Omental fat pad (tissue), 4 donors: ENCODE data around the gene HM13. TPM values are rescaled to one million over a fixed set of nuclear protein-coding genes. Genes with fewer than 3 reads are reported as not detected.

Experiments
- ATAC-seq: fragments of 150-250 bp; one replicate; pipeline ENCODE4 v1.9.1; 2016; ENCODE audit warnings: mild to moderate bottlenecking, moderate library complexity; ENCODE audit not compliant: low FRiP score
- DNase-seq: peaks from one replicate; pipeline ENCODE4 v3.0.0-alpha.2; 2019; ENCODE audit warnings: low spot score
- total RNA-seq, 4 donors: library from RNA; depleted of rRNA; stranded (reverse); fragments of >200 nt; gene quantifications; one replicate each; pipeline ENCODE4 v1.1.0, GENCODE V29; 2016
- TF ChIP-seq, protein P1 (sequence below), 3 donors: fragments of 450-650 bp; IDR thresholded peaks; one replicate each; pipeline ENCODE4 v1.5.1; 2016 to 2017; ENCODE audit warnings: antibody characterized with exemption in 3 of 3, mild to moderate bottlenecking in 3 of 3, moderate library complexity in 2 of 3

HM13 gene
- total RNA-seq, 4 donors from 2014 or later: 59.7 to 113 (median 83.4) TPM

DNA sequence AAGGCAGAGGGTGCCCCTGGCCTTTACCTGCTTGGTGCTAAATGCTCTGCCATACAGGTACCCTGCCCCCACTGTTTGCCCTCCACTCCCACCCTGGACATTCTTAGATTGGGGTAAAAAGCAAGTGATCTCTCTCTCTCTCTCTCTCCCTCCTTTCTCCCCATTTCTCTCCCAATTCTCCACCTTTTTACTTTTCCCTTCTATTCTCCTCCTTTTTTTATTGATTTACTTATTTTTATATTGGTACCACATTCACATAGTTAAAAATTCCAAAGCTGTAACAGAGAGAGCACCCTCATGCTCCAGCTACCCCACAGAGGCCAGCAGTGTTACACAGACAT is 53.1 kb downstream of the HM13 start:
- DNase-seq: no peak
- ATAC-seq: no peak
- TF ChIP-seq, protein P1, sequence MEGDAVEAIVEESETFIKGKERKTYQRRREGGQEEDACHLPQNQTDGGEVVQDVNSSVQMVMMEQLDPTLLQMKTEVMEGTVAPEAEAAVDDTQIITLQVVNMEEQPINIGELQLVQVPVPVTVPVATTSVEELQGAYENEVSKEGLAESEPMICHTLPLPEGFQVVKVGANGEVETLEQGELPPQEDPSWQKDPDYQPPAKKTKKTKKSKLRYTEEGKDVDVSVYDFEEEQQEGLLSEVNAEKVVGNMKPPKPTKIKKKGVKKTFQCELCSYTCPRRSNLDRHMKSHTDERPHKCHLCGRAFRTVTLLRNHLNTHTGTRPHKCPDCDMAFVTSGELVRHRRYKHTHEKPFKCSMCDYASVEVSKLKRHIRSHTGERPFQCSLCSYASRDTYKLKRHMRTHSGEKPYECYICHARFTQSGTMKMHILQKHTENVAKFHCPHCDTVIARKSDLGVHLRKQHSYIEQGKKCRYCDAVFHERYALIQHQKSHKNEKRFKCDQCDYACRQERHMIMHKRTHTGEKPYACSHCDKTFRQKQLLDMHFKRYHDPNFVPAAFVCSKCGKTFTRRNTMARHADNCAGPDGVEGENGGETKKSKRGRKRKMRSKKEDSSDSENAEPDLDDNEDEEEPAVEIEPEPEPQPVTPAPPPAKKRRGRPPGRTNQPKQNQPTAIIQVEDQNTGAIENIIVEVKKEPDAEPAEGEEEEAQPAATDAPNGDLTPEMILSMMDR (IDR thresholded peaks at IDR 0.05): no peak

DNA sequence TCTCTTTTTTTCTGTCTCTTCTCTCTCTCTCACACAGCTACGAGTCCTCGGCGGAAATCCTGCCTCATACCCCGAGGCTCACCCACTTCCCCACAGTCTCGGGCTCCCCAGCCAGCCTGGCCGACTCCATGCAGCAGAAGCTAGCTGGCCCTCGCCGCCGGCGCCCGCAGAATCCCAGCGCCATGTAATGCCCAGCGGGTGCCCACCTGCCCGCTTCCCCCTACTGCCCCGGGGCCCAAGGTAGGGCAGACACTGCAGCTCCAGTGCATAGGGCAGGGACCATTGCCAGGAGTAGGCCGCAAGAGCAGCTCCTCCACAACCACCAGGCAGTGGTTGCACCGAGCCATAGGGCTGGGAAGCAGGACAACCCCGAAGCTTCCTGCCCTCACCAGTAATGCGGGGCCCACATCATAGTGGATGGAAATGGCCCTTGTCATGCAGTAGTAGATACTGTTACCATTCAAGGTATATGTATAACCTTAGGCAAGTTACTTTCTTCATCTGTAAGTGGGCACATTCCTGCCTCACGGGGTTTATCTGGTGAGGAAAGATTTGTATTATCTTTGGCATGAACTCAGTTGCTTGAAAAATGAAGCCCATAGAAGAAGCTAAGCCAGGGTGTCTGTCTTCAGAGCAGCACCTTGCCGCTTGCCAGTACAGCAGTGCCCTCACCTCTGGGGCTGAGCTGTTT is 53.9 kb downstream of the HM13 start:
- TF ChIP-seq, protein P1 (IDR thresholded peaks at IDR 0.05): no peak
- DNase-seq (no peak), ATAC-seq (no peak)

DNA sequence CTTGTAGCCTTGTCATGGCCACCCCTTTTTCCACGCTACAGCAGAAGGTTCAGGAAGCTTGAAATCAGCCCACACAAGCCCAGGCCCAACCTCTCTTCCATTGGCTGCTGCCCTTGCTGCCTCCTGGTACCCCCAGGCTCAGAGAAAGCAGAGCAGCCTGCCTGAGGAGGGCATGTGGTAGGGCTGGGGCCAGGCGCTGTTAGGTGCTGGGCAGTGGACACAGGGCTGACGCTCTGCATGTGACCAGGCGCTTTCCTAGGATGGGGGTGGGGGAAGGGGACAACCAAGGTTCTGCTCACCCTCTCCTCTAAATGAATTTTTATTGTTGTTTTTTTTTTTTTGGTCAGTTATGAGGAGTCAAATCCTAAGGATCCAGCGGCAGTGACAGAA is 54.5 kb downstream of the HM13 start:
- DNase-seq (no peak), ATAC-seq (no peak)
- TF ChIP-seq, protein P1 (IDR thresholded peaks at IDR 0.05): no peak

DNA sequence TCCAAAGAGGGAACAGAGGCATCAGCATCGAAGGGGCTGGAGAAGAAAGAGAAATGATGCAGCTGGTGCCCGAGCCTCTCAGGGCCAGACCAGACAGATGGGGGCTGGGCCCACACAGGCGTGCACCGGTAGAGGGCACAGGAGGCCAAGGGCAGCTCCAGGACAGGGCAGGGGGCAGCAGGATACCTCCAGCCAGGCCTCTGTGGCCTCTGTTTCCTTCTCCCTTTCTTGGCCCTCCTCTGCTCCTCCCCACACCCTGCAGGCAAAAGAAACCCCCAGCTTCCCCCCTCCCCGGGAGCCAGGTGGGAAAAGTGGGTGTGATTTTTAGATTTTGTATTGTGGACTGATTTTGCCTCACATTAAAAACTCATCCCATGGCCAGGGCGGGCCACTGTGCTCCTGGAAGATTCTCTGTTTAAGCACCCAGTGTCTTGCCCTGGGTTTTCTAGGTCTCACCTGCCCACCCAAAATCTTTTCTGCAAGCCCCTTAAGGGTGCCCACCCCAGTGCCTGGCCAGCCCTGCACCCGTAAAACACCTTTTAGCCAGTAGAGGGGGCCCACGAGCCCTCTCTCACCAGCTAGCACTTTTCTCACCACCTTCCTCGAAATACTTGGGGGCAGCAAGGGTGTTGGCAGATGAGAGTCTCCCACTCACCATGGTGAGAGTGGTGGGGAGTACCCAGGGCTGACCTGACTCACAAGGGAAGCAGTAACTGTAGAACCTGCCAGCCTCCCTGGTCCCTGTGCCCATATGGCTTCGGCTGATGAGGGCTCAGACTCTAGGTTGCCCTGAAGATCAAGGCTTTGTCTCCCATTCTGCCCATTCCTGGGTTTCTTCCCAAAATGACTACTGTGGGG is 55.1 kb downstream of the HM13 start:
- ATAC-seq (peak; percentile 52), DNase-seq (peak; percentile 70)
- TF ChIP-seq, protein P1 (IDR thresholded peaks at IDR 0.05): peak in 1 of 3 donors; percentile 73

DNA sequence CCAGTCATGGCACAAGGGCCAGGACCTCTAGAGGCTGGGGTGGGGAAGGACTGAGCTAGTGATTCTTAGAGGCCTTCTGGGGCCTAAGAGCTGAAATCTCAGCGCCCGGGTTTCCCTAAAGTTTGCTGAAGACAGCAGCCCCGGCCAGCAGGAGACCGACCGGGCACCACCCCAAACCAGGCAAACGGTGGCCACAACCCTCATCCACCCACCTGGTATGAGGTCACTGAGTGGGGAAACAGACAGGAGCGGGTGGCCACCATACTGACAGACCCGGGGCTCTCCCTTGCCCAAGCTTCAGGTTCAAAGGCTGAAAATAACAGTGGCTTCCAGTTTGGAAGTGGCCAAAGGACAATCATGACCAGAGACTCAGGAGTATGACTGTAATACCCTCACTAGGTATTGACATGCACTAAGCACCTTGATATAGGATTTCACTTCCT is 55.8 kb downstream of the HM13 start:
- TF ChIP-seq, protein P1 (IDR thresholded peaks at IDR 0.05): no peak
- DNase-seq: no peak
- no peak for ATAC-seq

DNA sequence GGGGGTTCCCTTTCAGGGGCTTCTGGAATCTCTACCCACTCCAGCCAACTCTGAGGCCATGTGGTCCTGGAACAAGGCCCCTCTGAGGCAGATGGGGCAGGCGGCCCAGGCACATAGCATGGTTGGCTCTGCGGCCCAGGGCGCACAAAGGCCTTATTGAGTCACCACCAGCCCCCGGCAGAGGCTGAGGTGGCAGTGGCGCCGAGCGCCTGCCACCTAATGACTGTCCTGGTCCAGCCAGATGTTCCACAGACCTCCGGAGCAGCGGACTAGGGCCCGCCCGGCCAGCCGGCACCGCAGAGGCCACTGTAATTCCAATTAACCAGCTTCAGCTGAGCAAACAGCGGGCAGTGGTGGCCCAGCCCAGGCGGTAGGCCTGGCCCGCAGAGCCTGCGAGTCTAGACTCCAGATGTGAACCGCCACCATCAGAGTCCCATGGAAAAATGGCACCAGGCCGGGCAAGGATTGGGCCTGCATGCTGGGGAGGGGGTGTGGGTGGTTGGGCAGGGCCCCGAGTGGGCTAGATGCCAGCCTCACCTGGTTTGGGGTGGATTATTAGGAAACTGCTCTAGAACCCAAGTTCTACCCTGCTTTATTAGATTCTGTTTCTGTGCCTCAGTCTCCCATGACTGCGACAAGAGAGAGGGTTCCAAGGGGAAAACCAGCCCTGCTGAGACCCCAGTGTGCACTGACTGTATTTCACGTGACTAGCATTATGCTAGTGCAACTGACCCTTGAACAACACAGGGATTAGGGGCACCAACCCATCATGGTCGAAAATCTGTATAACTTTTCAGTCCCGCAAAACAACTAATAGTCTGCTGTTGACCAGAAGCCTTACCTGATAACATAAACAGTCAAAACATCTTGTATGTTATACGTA is 56.7 kb downstream of the HM13 start:
- no peak for DNase-seq
- no peak for ATAC-seq
- TF ChIP-seq, protein P1 (IDR thresholded peaks at IDR 0.05): no peak
